Stomach (tissue), 4 donors: ENCODE results near the gene ADAT1.

ENCODE experiments used
- POLR2A ChIP-seq, 4 donors: fragments of 450-650 bp; IDR thresholded peaks; one replicate each; pipeline ENCODE4 v1.6.1; 2016; ENCODE audit warnings: antibody characterized with exemption in 4 of 4, control low read depth in 2 of 4, mild to moderate bottlenecking in 1 of 4, moderate library complexity in 1 of 4
- TF ChIP-seq, protein P1 (sequence below), 7 experiments: fragments of 450-650 bp in 4 of 7; fragments of 200-600 bp in 3 of 7; sonication (generic) in 3 of 7; IDR thresholded peaks; one replicate each; pipeline ENCODE4 v1.5.1; 2016 to 2019; ENCODE audit warnings: antibody characterized with exemption in 7 of 7, control low read depth in 2 of 7, mild to moderate bottlenecking in 1 of 7

DNA sequence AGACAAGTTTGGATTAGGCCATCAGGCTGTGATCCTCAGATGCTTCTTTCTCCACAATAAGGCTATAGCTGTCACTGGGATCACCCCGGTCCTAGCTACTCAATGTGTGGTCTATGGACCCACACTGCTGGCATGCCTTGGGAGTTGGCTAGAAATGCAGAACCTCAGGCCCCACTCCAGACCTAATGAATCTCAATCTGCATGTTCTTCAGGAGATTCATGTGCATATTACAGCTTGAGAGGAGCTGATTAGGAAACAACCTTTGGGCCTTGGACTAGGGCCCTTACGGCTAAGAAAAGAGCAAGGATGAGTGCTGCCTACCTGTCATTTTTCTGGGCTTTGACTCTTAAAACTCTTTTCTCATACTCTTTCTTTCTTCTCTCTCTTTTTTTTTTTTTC, 7.5 kb downstream of the ADAT1 start:
- TF ChIP-seq, protein P1, sequence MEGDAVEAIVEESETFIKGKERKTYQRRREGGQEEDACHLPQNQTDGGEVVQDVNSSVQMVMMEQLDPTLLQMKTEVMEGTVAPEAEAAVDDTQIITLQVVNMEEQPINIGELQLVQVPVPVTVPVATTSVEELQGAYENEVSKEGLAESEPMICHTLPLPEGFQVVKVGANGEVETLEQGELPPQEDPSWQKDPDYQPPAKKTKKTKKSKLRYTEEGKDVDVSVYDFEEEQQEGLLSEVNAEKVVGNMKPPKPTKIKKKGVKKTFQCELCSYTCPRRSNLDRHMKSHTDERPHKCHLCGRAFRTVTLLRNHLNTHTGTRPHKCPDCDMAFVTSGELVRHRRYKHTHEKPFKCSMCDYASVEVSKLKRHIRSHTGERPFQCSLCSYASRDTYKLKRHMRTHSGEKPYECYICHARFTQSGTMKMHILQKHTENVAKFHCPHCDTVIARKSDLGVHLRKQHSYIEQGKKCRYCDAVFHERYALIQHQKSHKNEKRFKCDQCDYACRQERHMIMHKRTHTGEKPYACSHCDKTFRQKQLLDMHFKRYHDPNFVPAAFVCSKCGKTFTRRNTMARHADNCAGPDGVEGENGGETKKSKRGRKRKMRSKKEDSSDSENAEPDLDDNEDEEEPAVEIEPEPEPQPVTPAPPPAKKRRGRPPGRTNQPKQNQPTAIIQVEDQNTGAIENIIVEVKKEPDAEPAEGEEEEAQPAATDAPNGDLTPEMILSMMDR (IDR thresholded peaks at IDR 0.05) = no peak
- no peak for TF ChIP-seq POLR2A (IDR thresholded peaks at IDR 0.05)
